GM12875 (cell line): ENCODE data around the gene RHOH.

ENCODE experiments used
- H3K4me3 ChIP-seq: one replicate; pipeline ENCODE4 v1.5.1; 2011; ENCODE audit warnings: low read depth, low read length, control low read depth
- TF ChIP-seq, protein P1 (sequence below): IDR thresholded peaks from 2 replicates; pipeline ENCODE4 v1.5.1; 2011; ENCODE audit warnings: low read depth, mild to moderate bottlenecking, control low read depth, inconsistent platforms, low read length, moderate library complexity, borderline replicate concordance; ENCODE audit not compliant: insufficient read depth

RHOH gene

DNA sequence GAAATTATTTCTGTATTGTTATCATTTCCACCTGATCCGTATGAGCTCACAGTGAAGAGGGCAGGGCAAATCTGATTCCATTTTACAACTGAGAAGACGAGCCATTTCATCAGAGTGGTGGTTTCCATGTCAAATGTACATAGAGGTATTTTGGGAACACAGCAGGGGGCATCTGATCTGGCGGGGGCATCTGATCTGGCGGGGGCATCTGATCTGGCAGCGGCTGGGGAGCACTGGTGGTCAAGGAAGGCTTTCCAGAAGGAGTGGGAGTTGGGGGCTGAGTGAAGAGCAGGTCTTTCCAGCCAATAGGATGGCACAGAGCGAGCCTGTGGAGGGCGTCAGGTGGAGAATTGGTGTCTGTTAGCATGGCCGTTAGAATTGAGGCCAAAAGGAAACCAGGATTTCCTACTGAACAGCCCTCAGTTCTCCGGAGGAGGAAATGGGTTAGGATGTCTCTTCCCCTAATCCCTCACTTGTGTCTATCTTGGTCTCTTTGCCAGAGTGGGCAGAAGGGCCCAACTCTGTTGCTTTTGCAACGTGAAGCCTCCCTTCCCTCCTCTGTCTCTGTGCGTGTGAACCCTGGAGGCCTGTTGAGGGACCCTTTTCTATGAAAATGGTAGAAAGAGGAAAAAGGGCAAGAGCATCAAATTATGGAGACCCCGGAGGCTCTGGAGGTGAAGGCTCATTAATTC is 41.3 kb downstream of the RHOH start:
- TF ChIP-seq, protein P1, sequence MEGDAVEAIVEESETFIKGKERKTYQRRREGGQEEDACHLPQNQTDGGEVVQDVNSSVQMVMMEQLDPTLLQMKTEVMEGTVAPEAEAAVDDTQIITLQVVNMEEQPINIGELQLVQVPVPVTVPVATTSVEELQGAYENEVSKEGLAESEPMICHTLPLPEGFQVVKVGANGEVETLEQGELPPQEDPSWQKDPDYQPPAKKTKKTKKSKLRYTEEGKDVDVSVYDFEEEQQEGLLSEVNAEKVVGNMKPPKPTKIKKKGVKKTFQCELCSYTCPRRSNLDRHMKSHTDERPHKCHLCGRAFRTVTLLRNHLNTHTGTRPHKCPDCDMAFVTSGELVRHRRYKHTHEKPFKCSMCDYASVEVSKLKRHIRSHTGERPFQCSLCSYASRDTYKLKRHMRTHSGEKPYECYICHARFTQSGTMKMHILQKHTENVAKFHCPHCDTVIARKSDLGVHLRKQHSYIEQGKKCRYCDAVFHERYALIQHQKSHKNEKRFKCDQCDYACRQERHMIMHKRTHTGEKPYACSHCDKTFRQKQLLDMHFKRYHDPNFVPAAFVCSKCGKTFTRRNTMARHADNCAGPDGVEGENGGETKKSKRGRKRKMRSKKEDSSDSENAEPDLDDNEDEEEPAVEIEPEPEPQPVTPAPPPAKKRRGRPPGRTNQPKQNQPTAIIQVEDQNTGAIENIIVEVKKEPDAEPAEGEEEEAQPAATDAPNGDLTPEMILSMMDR, result no peak
- no peak overlapping the region for H3K4me3 ChIP-seq

DNA sequence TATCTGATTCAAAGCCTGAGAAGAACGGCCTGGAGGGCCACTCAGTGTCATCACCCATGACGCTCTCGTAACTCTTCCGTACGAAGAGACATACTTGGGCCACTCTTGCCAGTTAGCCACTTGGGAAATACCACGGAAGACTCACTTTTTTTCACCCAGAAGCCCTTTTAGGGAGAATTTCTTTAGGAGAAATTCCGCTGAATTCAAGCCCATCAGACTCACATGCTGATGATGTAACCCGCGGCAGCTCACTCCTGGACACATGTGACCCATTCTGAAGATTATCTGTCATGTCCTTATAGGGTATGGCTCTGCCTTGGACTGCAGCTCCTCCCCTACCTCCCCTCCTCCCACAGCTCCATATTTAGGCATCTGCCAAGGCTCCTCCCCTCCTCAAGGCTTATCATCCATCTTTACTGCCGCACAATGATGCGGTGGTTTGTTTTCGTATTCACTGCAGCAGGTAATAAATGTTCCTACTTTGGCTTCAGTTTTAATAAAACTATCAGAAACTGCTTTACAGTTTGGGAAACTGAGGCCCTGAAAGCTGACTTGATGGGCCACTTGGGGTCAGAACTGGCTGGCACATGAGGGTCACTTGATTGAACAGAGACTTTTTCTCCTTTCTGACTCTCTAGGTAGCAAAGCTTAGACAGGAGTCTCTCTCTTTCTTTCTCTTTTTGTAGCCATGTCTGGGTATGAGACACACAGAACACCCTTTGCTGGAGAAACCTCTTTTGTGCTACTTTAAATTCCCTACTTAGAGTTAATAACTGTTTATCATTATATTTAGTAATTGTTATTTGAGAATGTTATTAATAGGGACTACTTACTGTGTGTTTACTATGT is 42.1 kb downstream of the RHOH start:
- TF ChIP-seq, protein P1, result no peak
- no peak overlapping the region for H3K4me3 ChIP-seq

DNA sequence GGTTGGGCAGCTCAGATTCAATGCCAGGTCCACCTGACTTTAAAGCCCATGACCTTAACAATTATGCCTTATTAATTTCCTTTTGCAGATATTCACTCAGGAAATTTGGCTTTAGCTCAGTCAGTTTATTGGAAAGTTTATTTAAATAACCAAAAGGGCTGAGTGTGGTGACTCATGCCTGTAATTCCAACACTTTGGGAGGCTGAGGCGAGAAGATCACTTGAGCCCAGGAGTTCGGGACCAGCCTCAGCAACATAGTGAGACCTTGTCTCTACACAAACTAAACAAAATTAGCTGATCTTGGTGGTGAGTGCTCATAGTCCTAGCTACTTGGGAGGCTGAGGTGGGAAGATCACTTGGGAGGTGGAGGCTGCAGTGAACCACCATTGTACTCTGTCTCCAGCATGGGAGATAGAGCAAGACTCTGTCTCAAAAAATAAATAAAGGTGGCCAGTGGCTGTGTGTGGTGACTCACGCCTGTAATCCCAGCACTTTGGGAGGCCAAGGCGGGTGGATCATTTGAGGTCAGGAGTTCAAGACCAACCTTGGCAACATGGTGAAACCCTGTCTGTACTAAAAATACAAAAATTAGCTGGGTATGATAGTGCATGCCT is 43.3 kb downstream of the RHOH start:
- H3K4me3 ChIP-seq, result no peak overlapping the region
- TF ChIP-seq, protein P1, result no peak

DNA sequence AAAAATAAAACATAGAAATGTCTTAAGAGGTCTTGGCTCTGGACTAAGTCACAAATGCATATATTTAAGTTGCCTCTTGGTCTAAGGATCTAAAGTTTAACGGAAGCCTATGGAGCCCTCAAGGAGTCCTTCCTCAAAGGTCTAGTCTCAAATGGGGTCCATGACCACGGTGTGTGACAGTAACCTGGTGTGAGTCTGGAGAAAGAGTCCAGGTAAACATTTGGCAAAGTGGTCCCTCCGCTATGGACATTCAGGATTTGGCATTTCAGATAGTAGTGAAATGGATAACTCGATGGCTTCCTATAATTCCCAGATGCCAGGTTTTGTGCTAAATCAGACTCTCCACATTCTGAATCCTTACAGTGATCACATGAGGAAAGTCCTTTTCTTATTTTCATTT is 44.2 kb downstream of the RHOH start:
- no peak overlapping the region for H3K4me3 ChIP-seq
- TF ChIP-seq, protein P1, result no peak

DNA sequence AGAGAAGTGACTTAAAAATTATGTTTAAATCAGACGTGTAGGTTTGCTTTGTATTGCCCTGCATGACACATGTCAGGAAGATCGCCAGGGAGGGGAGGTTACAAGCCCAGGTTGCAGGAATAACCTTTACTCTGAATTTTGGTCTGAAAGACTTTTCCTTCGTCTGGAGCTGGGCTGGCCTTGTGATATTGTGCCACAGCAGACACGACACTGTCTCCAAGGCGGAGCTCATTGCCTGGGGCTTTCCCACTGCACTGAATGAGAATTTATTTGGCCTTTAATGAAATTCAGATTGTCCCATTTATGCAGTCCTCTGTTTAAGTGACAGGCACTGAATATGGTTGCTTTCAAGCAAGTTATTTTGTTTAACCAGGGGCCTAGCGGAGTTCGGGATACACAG is 45.1 kb downstream of the RHOH start:
- no peak overlapping the region for H3K4me3 ChIP-seq
- TF ChIP-seq, protein P1, result no peak

DNA sequence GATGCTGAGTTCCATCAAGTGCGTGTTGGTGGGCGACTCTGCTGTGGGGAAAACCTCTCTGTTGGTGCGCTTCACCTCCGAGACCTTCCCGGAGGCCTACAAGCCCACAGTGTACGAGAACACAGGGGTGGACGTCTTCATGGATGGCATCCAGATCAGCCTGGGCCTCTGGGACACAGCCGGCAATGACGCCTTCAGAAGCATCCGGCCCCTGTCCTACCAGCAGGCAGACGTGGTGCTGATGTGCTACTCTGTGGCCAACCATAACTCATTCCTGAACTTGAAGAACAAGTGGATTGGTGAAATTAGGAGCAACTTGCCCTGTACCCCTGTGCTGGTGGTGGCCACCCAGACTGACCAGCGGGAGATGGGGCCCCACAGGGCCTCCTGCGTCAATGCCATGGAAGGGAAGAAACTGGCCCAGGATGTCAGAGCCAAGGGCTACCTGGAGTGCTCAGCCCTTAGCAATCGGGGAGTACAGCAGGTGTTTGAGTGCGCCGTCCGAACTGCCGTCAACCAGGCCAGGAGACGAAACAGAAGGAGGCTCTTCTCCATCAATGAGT is 46.6 kb downstream of the RHOH start:
- no peak overlapping the region for H3K4me3 ChIP-seq

More for the DNA sequence above, 46.6 kb downstream of the RHOH start:
- TF ChIP-seq, protein P1, result no peak
